Measurements from ENCODE around the gene NDUFA9.

GRCh38 chr12:4604684-4605193, 44.2 kb upstream of the NDUFA9 start:
- peak; percentile 97 to 99 for TF ChIP-seq CTCF (conservative IDR thresholded peaks at IDR 0.05 in 1 of 2, IDR thresholded peaks at IDR 0.05 in 1 of 2; ENCODE audit: extremely low read depth in 1 of 2, insufficient read depth in 1 of 2, low read depth in 1 of 2, low read length in 2 of 2)
- no peak for TF ChIP-seq EZH2 (IDR thresholded peaks at IDR 0.05; ENCODE audit: borderline replicate concordance, low read length)

All from mammary epithelial cell (primary cell).